Fibroblast of the aortic adventitia (primary cell): ENCODE results near the gene BCL2L13. TPM values are rescaled to one million over a fixed set of nuclear protein-coding genes. Genes with fewer than 3 reads are reported as not detected.

Source experiments
- DNase-seq: peaks from one replicate; pipeline ENCODE4 v3.0.0-alpha.2; 2010; ENCODE audit warnings: low read depth
- H3K4me3 ChIP-seq: 2 replicates; pipeline ENCODE4 v1.5.1; 2011; ENCODE audit warnings: low read depth, mild to moderate bottlenecking, control low read depth, low read length, moderate library complexity
- CTCF ChIP-seq: IDR thresholded peaks from 2 replicates; pipeline ENCODE4 v1.5.1; 2011; ENCODE audit warnings: mild to moderate bottlenecking, low read length, control low read depth, inconsistent platforms; ENCODE audit not compliant: insufficient read depth
- total RNA-seq: library from RNA; depleted of rRNA; stranded (reverse); fragments of >200 nt; gene quantifications from 2 replicates; pipeline ENCODE4 v1.2.3, GENCODE V29; 2012; ENCODE audit warnings: low replicate concordance

BCL2L13 gene
- total RNA-seq, 1 donor = 40.2 TPM

GRCh38 chr22:17769716-17770082 is 131.1 kb downstream of the BCL2L13 start:
- no peak for TF ChIP-seq CTCF
- H3K4me3 ChIP-seq = no peak overlapping the region
- no peak for DNase-seq

GRCh38 chr22:17770180-17771077 is 131.9 kb downstream of the BCL2L13 start:
- no peak overlapping the region for H3K4me3 ChIP-seq
- DNase-seq = no peak
- no peak for TF ChIP-seq CTCF

- no peak for TF ChIP-seq CTCF
- H3K4me3 ChIP-seq = no peak overlapping the region
- no peak for DNase-seq
Observed at GRCh38 chr22:17772249-17772957, 133.8 kb downstream of the BCL2L13 start.

- TF ChIP-seq CTCF = no peak
- peak overlapping the region; percentile 66 for H3K4me3 ChIP-seq
- no peak for DNase-seq
Observed at GRCh38 chr22:17772958-17773605, 134.5 kb downstream of the BCL2L13 start.

- peak overlapping the region; percentile 66 for H3K4me3 ChIP-seq
- TF ChIP-seq CTCF = no peak
- DNase-seq = no peak
Observed at GRCh38 chr22:17773606-17774205, 135.1 kb downstream of the BCL2L13 start.

GRCh38 chr22:17774206-17774925 is 135.8 kb downstream of the BCL2L13 start, which contains the start of gene BID:
Gene BID (minus strand): TSS chr22:17774469. CDS start chr22:17750116, 24,353 bp downstream.
- TF ChIP-seq CTCF = no peak
- no peak for DNase-seq
- peak within 1 kb of the TSS; percentile 66 for H3K4me3 ChIP-seq
